A549 (cell line): ENCODE measurements around the gene SH3PXD2A. TPM values are rescaled to one million over a fixed set of nuclear protein-coding genes. Genes with fewer than 3 reads are reported as not detected.

Experiments used
- ATAC-seq, 2 experiments: fragments of 200-7000 bp in 1 of 2; fragments of >200 bp in 1 of 2; cut with Nextera tagmentation in 1 of 2; cut with Tn5 transposase in 1 of 2; 3 replicates each; pipeline versions ENCODE4 v1.8.0 to v1.9.1; 2018 to 2020; ENCODE audit warnings: mild to moderate bottlenecking in 1 of 2, moderate library complexity in 1 of 2
- CTCF ChIA-PET: fragments of 300-600 bp; sonication (Branson Sonifier 250); formaldehyde crosslinking; extraction: SDS; loops from one replicate; lab custom pipeline; 2021; ENCODE audit warnings: antibody characterized with exemption, inconsistent platforms; lab: Yijun Ruan, JAX
- POLR2A ChIA-PET: fragments of 350-600 bp; formaldehyde crosslinking; extraction: SDS; loops from one replicate; lab custom pipeline; 2021; ENCODE audit warnings: antibody characterized with exemption, inconsistent platforms; lab: Yijun Ruan, JAX
- DNase-seq, 2 experiments: peaks; one replicate each; pipeline versions ENCODE4 v3.0.0 to v3.0.0-alpha.2; 2011 to 2016; ENCODE audit warnings: low read depth in 1 of 2, low spot score in 1 of 2
- FAIRE-seq: peaks from 2 replicates; lab custom pipeline; 2011; peaks lifted over from hg19 to GRCh38; lab: Jason Lieb, UNC
- H3K27ac ChIP-seq, 2 experiments: fragments of >200 bp; sonication (Bioruptor Twin); formaldehyde crosslinking; 3 replicates each; pipeline ENCODE4 v1.5.1; 2016 to 2017
- H3K4me1 ChIP-seq: fragments of >200 bp; sonication (Bioruptor Twin); formaldehyde crosslinking; 3 replicates; pipeline ENCODE4 v1.6.1; 2016
- H3K4me2 ChIP-seq: fragments of >200 bp; sonication (Bioruptor Twin); formaldehyde crosslinking; 3 replicates; pipeline ENCODE4 v1.6.1; 2016
- H3K4me3 ChIP-seq: fragments of >200 bp; sonication (Bioruptor Twin); formaldehyde crosslinking; 3 replicates; pipeline ENCODE4 v1.5.1; 2016
- H3K9me3 ChIP-seq: fragments of >200 bp; sonication (Bioruptor Twin); formaldehyde crosslinking; 3 replicates; pipeline ENCODE4 v1.6.1; 2016
- ATOH8 ChIP-seq: fragments of 250-450 bp; sonication (Bioruptor Pico); IDR thresholded peaks from 2 replicates; pipeline ENCODE4 v1.5.0; 2020; ENCODE audit warnings: low read depth, mild to moderate bottlenecking, moderate library complexity
- BCL3 ChIP-seq: fragments of >200 bp; sonication (Bioruptor Twin); formaldehyde crosslinking; IDR thresholded peaks from 3 replicates; pipeline ENCODE4 v1.6.1; 2016
- BHLHE40 ChIP-seq: IDR thresholded peaks from 2 replicates; pipeline ENCODE4 v1.6.1; 2012; ENCODE audit warnings: low read depth, low read length, inconsistent platforms
- CBX8 ChIP-seq: fragments of 200-600 bp; sonication (generic); IDR thresholded peaks from 2 replicates; pipeline ENCODE4 v1.6.1; 2016
- CHD2 ChIP-seq: fragments of 150-350 bp; IDR thresholded peaks from 2 replicates; pipeline ENCODE4 v1.6.1; 2014; ENCODE audit warnings: low read length; ENCODE audit not compliant: partially characterized antibody
- CTCF ChIP-seq: fragments of >200 bp; sonication (Bioruptor Twin); formaldehyde crosslinking; IDR thresholded peaks from 3 replicates; pipeline ENCODE4 v1.5.1; 2016
- ELK1 ChIP-seq: fragments of 150-350 bp; IDR thresholded peaks from 2 replicates; pipeline ENCODE4 v1.6.1; 2014; ENCODE audit warnings: low read depth, mild to moderate bottlenecking, low read length
- EP300 ChIP-seq, 2 experiments: fragments of >200 bp; sonication (Bioruptor Twin); formaldehyde crosslinking; IDR thresholded peaks; 2 replicates in 1 of 2; 3 replicates in 1 of 2; pipeline ENCODE4 v1.6.1; 2016 to 2017
- FOSB ChIP-seq: fragments of 250-450 bp; sonication (Bioruptor Pico); IDR thresholded peaks from 2 replicates; pipeline ENCODE4 v1.5.0; 2020; ENCODE audit warnings: mild to moderate bottlenecking, moderate library complexity
- FOXS1 ChIP-seq: fragments of 250-450 bp; sonication (Bioruptor Pico); IDR thresholded peaks from 2 replicates; pipeline ENCODE4 v1.5.0; 2020; ENCODE audit warnings: mild to moderate bottlenecking, moderate library complexity
- GATA3 ChIP-seq: IDR thresholded peaks from 2 replicates; pipeline ENCODE4 v1.6.1; 2012; ENCODE audit warnings: borderline replicate concordance
- HOXA7 ChIP-seq: fragments of 250-450 bp; sonication (Bioruptor Pico); IDR thresholded peaks from 2 replicates; pipeline ENCODE4 v1.5.0; 2020; ENCODE audit warnings: mild to moderate bottlenecking, moderate library complexity
- HOXB13 ChIP-seq: fragments of 250-450 bp; sonication (Bioruptor Pico); IDR thresholded peaks from 2 replicates; pipeline ENCODE4 v1.5.0; 2020; ENCODE audit warnings: low read depth, mild to moderate bottlenecking, moderate library complexity
- KDM1A ChIP-seq: fragments of 200-600 bp; sonication (generic); IDR thresholded peaks from 2 replicates; pipeline ENCODE4 v1.6.1; 2016; ENCODE audit warnings: low read depth, mild to moderate bottlenecking
- KDM5A ChIP-seq: fragments of 200-600 bp; sonication (generic); IDR thresholded peaks from 2 replicates; pipeline ENCODE4 v1.6.1; 2016; ENCODE audit warnings: antibody characterized with exemption, mild to moderate bottlenecking
- MYC ChIP-seq: IDR thresholded peaks from 2 replicates; pipeline ENCODE4 v1.6.1; 2012; ENCODE audit warnings: mild to moderate bottlenecking, inconsistent platforms, low read length, improper control_type of control experiment, borderline replicate concordance
- NFE2L2 ChIP-seq: fragments of 150-350 bp; conservative IDR thresholded peaks from 2 replicates; pipeline ENCODE4 v1.6.1; 2014; ENCODE audit warnings: low read length
- NR3C1 ChIP-seq: fragments of >200 bp; sonication (Bioruptor Twin); formaldehyde crosslinking; IDR thresholded peaks from 3 replicates; pipeline ENCODE4 v1.6.1; 2017
- RAD21 ChIP-seq, 2 experiments: fragments of >200 bp in 1 of 2; sonication (Bioruptor Twin) in 1 of 2; formaldehyde crosslinking in 1 of 2; IDR thresholded peaks in 1 of 2; conservative IDR thresholded peaks in 1 of 2; 2 replicates in 1 of 2; 3 replicates in 1 of 2; pipeline ENCODE4 v1.6.1; 2012 to 2018; ENCODE audit warnings: inconsistent platforms in 1 of 2
- RARB ChIP-seq: fragments of 250-450 bp; sonication (Bioruptor Pico); IDR thresholded peaks from 2 replicates; pipeline ENCODE4 v1.8.0; 2021; ENCODE audit warnings: mild to moderate bottlenecking, moderate library complexity
- TP53 ChIP-seq: fragments of 250-450 bp; sonication (Bioruptor Pico); IDR thresholded peaks from 2 replicates; pipeline ENCODE4 v1.5.0; 2021; ENCODE audit warnings: mild to moderate bottlenecking, moderate library complexity
- USF2 ChIP-seq: fragments of 450-650 bp; IDR thresholded peaks from 2 replicates; pipeline ENCODE4 v1.6.1; 2014; ENCODE audit warnings: antibody characterized with exemption
- WGBS: methylation state at CpG from one replicate; pipeline ENCODE4 v1.1.6; 2017; ENCODE audit errors: missing lambda C conversion rate; 5-methylcytosine and 5-hydroxymethylcytosine counted together
- polyA plus RNA-seq, 4 experiments: library from polyadenylated mRNA; depleted of rRNA in 3 of 4; stranded (reverse); fragments of >200 nt; fragmentation: RNase III in 1 of 4; extraction: RNeasy Plus Mini Kit Qiagen cat#74134 plus additional on column Dnase treatment in 1 of 4; gene quantifications; 2 replicates in 3 of 4; 3 replicates in 1 of 4; pipeline ENCODE4 v1.2.3, GENCODE V29; 2011 to 2017

Gene SH3PXD2A
- polyA plus RNA-seq, 2 of the 4 experiments (the other 2 are of a cell fraction), result 2.4 to 3.9 TPM

- TF ChIP-seq FOXS1 (CRISPR knock-in tag) (no peak), RAD21 (conservative IDR thresholded peaks at IDR 0.05 in 1 of 2, IDR thresholded peaks at IDR 0.05 in 1 of 2) (no peak)
These were observed 155.6 kb downstream of the SH3PXD2A start (continued) for GRCh38 chr10:103699611-103700435.

- 95% methylated on average over 4 of the region's 4 CpGs for WGBS
- ATAC-seq (no peak), FAIRE-seq (no peak), DNase-seq (no peak)
- Histone ChIP-seq H3K4me1 (peaks cover 49% of the 10 kb centered on the region), H3K27ac (peak overlapping the region; percentile 90 to 91; a peak in 4 of 6 replicates), H3K4me2 (no peak overlapping the region), H3K4me3 (no peak overlapping the region), H3K9me3 (no peaks in the 10 kb centered on the region)
- ChIA-PET POLR2A (no interaction called here), CTCF (interaction anchor here (0.5 to 5.4 kb wide), 5 partner anchors 11 to 480 kb away, joined by 3 to 53 read pairs (median 3); no protein-coding TSS in a partner anchor)
- TF ChIP-seq KDM5A (no peak), MYC (no peak), GATA3 (no peak), CHD2 (no peak), FOSB (CRISPR knock-in tag) (no peak), HOXA7 (CRISPR knock-in tag) (no peak), CBX8 (no peak), USF2 (no peak)
These were observed 157.1 kb downstream of the SH3PXD2A start for GRCh38 chr10:103698266-103698665.

- DNase-seq (no peak), ATAC-seq (no peak), FAIRE-seq (no peak)
- H3K4me1 ChIP-seq, result peaks cover 49% of the 10 kb centered on the region
- H3K4me3 ChIP-seq, result no peak overlapping the region
- WGBS, result 96% methylated on average over 4 of the region's 4 CpGs
- H3K4me2 ChIP-seq, result peak overlapping the region; percentile 77; the same call in 1 of the 3 replicates
- TF ChIP-seq CHD2 (no peak), BHLHE40 (no peak), KDM1A (no peak)
- POLR2A ChIA-PET, result interaction anchor here (1.4 kb wide), 1 partner anchor 210 kb away, joined by 3 read pairs; no protein-coding TSS in a partner anchor
- no peaks in the 10 kb centered on the region for H3K9me3 ChIP-seq
- H3K27ac ChIP-seq, result peak overlapping the region; percentile 90 to 91
- CTCF ChIA-PET, result interaction anchor here (0.5 to 5.4 kb wide), 4 partner anchors 11 to 177 kb away, joined by 3 to 53 read pairs (median 10); no protein-coding TSS in a partner anchor
These were observed 157.6 kb downstream of the SH3PXD2A start for GRCh38 chr10:103697787-103698186.

GRCh38 chr10:103696411-103697145 is 158.8 kb downstream of the SH3PXD2A start:
- CTCF ChIA-PET, result interaction anchor here (0.7 to 5.4 kb wide), 12 partner anchors 10 to 425 kb away, joined by 3 to 53 read pairs (median 4); partner anchors contain the start of gene SFR1
- Histone ChIP-seq H3K4me2 (peak overlapping the region; percentile 77), H3K27ac (peak overlapping the region; percentile 90 to 91), H3K9me3 (no peaks in the 10 kb centered on the region), H3K4me1 (peaks cover 61% of the 10 kb centered on the region), H3K4me3 (0 out of 3 replicates have a peak overlapping the region, but pooled peaks have one; percentile 7)
- 2% methylated on average over 6 of the region's 10 CpGs for WGBS
- ATAC-seq, result peak; percentile 82 to 90
- POLR2A ChIA-PET, result interaction anchor here (0.9 to 1.4 kb wide), 3 partner anchors 9 to 211 kb away, joined by 3 to 4 read pairs (median 3); no protein-coding TSS in a partner anchor
- DNase-seq, result peak; percentile 91 to 95
- no peak for FAIRE-seq
- no peak for TF ChIP-seq TP53 (CRISPR knock-in tag)
- no peak for TF ChIP-seq NR3C1
- 0 out of 3 replicates have a peak, but pooled peaks have one; percentile 38 for TF ChIP-seq BCL3
- no peak for TF ChIP-seq KDM5A
- TF ChIP-seq NFE2L2, result 0 out of 2 replicates have a peak, but pooled peaks have one; percentile 3
- TF ChIP-seq HOXB13 (CRISPR knock-in tag), result no peak
- peak; percentile 34 for TF ChIP-seq CTCF
- no peak for TF ChIP-seq KDM1A
- TF ChIP-seq RARB, result no peak
- no peak for TF ChIP-seq EP300 (IDR thresholded peaks at IDR 0.05)
- TF ChIP-seq ATOH8 (CRISPR knock-in tag), result no peak
- TF ChIP-seq ELK1, result no peak
